ENCODE data around the gene TMEM79.

DNA sequence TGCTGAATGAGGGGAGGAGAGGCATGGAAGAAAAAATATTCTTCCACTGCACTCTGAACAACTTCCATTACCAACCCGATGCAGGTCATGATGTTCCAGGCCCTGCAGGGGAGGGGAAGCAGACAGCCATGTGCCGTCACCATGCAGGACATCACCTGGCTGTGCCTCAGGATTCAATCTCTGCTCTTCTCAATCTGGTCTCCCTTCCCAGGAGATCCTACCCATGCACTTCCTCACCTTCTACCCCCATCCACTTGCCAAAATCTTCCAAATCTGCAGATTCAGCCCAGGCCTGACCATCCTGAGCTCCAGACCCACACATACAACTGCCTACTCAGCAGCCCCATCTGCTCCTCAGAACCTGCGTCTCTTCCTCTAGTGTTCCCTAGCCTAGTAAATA lies 30.5 kb upstream of the TMEM79 start:
- TF ChIP-seq POLR2AphosphoS5 (IDR thresholded peaks at IDR 0.05; ENCODE audit: borderline replicate concordance, low read depth, low read length) (no peak), EZH2 (IDR thresholded peaks at IDR 0.05) (no peak)

Data from SK-N-MC (cell line).